Measurements from ENCODE around the gene SMIM1. TPM values are rescaled to one million over a fixed set of nuclear protein-coding genes. Genes with fewer than 3 reads are reported as not detected.
A peak's percentile ranks its signal among the peaks of the same experiment; 100 is the strongest.

Gene SMIM1
- total RNA-seq, 1 donor from 2014 or later = 1.3 TPM

- TF ChIP-seq, protein P1, sequence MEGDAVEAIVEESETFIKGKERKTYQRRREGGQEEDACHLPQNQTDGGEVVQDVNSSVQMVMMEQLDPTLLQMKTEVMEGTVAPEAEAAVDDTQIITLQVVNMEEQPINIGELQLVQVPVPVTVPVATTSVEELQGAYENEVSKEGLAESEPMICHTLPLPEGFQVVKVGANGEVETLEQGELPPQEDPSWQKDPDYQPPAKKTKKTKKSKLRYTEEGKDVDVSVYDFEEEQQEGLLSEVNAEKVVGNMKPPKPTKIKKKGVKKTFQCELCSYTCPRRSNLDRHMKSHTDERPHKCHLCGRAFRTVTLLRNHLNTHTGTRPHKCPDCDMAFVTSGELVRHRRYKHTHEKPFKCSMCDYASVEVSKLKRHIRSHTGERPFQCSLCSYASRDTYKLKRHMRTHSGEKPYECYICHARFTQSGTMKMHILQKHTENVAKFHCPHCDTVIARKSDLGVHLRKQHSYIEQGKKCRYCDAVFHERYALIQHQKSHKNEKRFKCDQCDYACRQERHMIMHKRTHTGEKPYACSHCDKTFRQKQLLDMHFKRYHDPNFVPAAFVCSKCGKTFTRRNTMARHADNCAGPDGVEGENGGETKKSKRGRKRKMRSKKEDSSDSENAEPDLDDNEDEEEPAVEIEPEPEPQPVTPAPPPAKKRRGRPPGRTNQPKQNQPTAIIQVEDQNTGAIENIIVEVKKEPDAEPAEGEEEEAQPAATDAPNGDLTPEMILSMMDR (IDR thresholded peaks at IDR 0.05) = peak; percentile 34
- no peaks in the 10 kb centered on the region for H3K27me3 Mint-ChIP-seq (ENCODE audit: unreplicated experiment)
- DNase-seq (ENCODE audit: extremely low spot score, unreplicated experiment) = no peak
- H3K27ac Mint-ChIP-seq (ENCODE audit: unreplicated experiment) = no peak overlapping the region
- H3K36me3 Mint-ChIP-seq (ENCODE audit: unreplicated experiment) = no peaks in the 10 kb centered on the region
- no peaks in the 10 kb centered on the region for H3K9me3 Mint-ChIP-seq (ENCODE audit: unreplicated experiment)
- no peak overlapping the region for H3K4me3 Mint-ChIP-seq (ENCODE audit: unreplicated experiment)
- H3K4me1 Mint-ChIP-seq (ENCODE audit: unreplicated experiment) = peaks cover 6% of the 10 kb centered on the region
These were observed 45.3 kb upstream of the SMIM1 start for GRCh38 chr1:3727042-3727824.

DNA sequence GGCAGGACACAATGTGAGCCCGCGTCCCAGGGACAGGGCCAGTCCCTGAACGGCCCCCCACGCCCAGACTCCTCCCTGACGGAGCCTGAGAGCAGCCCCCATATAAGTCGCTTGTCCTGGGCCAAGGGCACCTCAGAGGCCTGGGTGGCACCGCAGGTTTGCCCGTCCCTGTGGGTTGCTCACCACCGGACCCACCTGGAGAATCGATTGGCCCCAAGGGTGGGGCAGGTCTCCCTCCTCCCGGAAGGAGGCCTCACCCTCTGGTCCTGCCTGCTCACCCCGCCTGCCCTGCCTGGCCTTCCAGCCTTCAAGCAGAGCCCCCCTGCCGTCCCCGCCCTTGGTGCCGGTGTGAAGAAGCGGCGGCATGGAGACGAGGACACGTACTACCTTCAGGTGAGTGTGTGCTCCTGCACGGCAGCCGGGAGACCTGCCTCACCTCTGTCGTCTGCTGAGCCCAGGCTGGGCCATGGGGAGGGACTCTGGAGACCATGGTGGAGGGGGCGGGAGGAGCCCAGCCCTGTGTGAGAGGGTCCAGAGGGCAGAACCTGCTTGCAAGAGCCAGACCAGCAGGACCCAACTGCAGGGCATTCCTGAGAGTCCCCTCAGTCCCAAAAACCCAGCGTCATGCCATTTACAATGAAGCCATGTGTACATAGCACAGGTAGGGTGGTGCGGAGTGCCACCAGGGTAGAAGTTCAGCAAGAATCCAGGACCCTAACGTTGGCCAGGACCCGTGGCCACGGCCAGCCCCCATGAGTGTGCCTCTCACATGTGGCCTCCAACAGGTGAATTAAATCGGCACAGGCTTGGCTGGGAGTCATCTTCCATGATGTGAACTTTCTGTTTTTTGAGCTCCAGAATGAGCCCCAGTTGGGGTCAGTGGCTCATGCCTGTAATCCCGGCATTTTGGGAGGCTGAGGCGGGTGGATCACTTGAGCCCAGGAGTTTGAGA lies 44.4 kb upstream of the SMIM1 start:
- DNase-seq (ENCODE audit: extremely low spot score, unreplicated experiment) = no peak
- Mint-ChIP-seq H3K4me3 (ENCODE audit: unreplicated experiment) (no peak overlapping the region), H3K36me3 (ENCODE audit: unreplicated experiment) (no peaks in the 10 kb centered on the region), H3K27me3 (ENCODE audit: unreplicated experiment) (no peaks in the 10 kb centered on the region), H3K27ac (ENCODE audit: unreplicated experiment) (no peak overlapping the region), H3K9me3 (ENCODE audit: unreplicated experiment) (no peaks in the 10 kb centered on the region), H3K4me1 (ENCODE audit: unreplicated experiment) (peaks cover 6% of the 10 kb centered on the region)
- TF ChIP-seq, protein P1 (IDR thresholded peaks at IDR 0.05) = no peak

GRCh38 chr1:3729594-3730542 lies 42.7 kb upstream of the SMIM1 start:
- Mint-ChIP-seq H3K4me3 (ENCODE audit: unreplicated experiment) (no peak overlapping the region), H3K4me1 (ENCODE audit: unreplicated experiment) (peaks cover 4% of the 10 kb centered on the region), H3K9me3 (ENCODE audit: unreplicated experiment) (no peaks in the 10 kb centered on the region), H3K36me3 (ENCODE audit: unreplicated experiment) (no peaks in the 10 kb centered on the region), H3K27ac (ENCODE audit: unreplicated experiment) (no peak overlapping the region), H3K27me3 (ENCODE audit: unreplicated experiment) (no peaks in the 10 kb centered on the region)
- TF ChIP-seq, protein P1 (IDR thresholded peaks at IDR 0.05) = no peak
- DNase-seq (ENCODE audit: extremely low spot score, unreplicated experiment) = no peak

GRCh38 chr1:3730543-3731247 lies 41.9 kb upstream of the SMIM1 start:
- Mint-ChIP-seq H3K27ac (ENCODE audit: unreplicated experiment) (no peak overlapping the region), H3K27me3 (ENCODE audit: unreplicated experiment) (no peaks in the 10 kb centered on the region), H3K9me3 (ENCODE audit: unreplicated experiment) (no peaks in the 10 kb centered on the region), H3K4me1 (ENCODE audit: unreplicated experiment) (peaks cover 7% of the 10 kb centered on the region), H3K36me3 (ENCODE audit: unreplicated experiment) (no peaks in the 10 kb centered on the region), H3K4me3 (ENCODE audit: unreplicated experiment) (no peak overlapping the region)
- no peak for DNase-seq (ENCODE audit: extremely low spot score, unreplicated experiment)
- TF ChIP-seq, protein P1 (IDR thresholded peaks at IDR 0.05) = no peak

Measured in osteocyte (in vitro differentiated cells).